ENCODE data around the gene TRAK1.

Gene TRAK1

GRCh38 chr3:42184651-42185443 is 93.7 kb downstream of the TRAK1 start:
- H3K27me3 ChIP-seq (ENCODE audit: insufficient read depth, low read depth, severe bottlenecking) = no peaks in the 10 kb centered on the region
- no peak for TF ChIP-seq CTCF (IDR thresholded peaks at IDR 0.05; ENCODE audit: low read depth, low read length)
- no peak overlapping the region for H3K27ac ChIP-seq
- peaks cover 31% of the 10 kb centered on the region for H3K36me3 ChIP-seq
- no peak overlapping the region for H3K4me3 ChIP-seq (ENCODE audit: low read depth, low read length)
- H3K9me3 ChIP-seq (ENCODE audit: severe bottlenecking) = no peaks in the 10 kb centered on the region
- DNase-seq = no peak

- Histone ChIP-seq H3K36me3 (peaks cover 44% of the 10 kb centered on the region), H3K9me3 (ENCODE audit: severe bottlenecking) (no peaks in the 10 kb centered on the region), H3K27me3 (ENCODE audit: insufficient read depth, low read depth, severe bottlenecking) (no peaks in the 10 kb centered on the region), H3K27ac (no peak overlapping the region), H3K4me3 (ENCODE audit: low read depth, low read length) (no peak overlapping the region)
- TF ChIP-seq CTCF (IDR thresholded peaks at IDR 0.05; ENCODE audit: low read depth, low read length) = no peak
- DNase-seq = no peak
These were observed 96.8 kb downstream of the TRAK1 start for GRCh38 chr3:42187936-42188335.

- DNase-seq = no peak
- Histone ChIP-seq H3K9me3 (ENCODE audit: severe bottlenecking) (no peaks in the 10 kb centered on the region), H3K27ac (no peak overlapping the region), H3K4me3 (ENCODE audit: low read depth, low read length) (no peak overlapping the region), H3K27me3 (ENCODE audit: insufficient read depth, low read depth, severe bottlenecking) (no peaks in the 10 kb centered on the region), H3K36me3 (peaks cover 48% of the 10 kb centered on the region)
- no peak for TF ChIP-seq CTCF (IDR thresholded peaks at IDR 0.05; ENCODE audit: low read depth, low read length)
These were observed 97.2 kb downstream of the TRAK1 start for GRCh38 chr3:42188376-42188775.

GRCh38 chr3:42189001-42189460 is 97.9 kb downstream of the TRAK1 start:
- Histone ChIP-seq H3K27ac (no peak overlapping the region), H3K4me3 (ENCODE audit: low read depth, low read length) (no peak overlapping the region), H3K36me3 (peaks cover 53% of the 10 kb centered on the region), H3K9me3 (ENCODE audit: severe bottlenecking) (no peaks in the 10 kb centered on the region), H3K27me3 (ENCODE audit: insufficient read depth, low read depth, severe bottlenecking) (no peaks in the 10 kb centered on the region)
- TF ChIP-seq CTCF (IDR thresholded peaks at IDR 0.05; ENCODE audit: low read depth, low read length) = no peak
- DNase-seq = no peak

- Histone ChIP-seq H3K36me3 (peaks cover 53% of the 10 kb centered on the region), H3K4me3 (ENCODE audit: low read depth, low read length) (no peak overlapping the region), H3K27ac (no peak overlapping the region), H3K9me3 (ENCODE audit: severe bottlenecking) (no peaks in the 10 kb centered on the region), H3K27me3 (ENCODE audit: insufficient read depth, low read depth, severe bottlenecking) (no peaks in the 10 kb centered on the region)
- no peak for DNase-seq
- no peak for TF ChIP-seq CTCF (IDR thresholded peaks at IDR 0.05; ENCODE audit: low read depth, low read length)
These were observed 98.6 kb downstream of the TRAK1 start for GRCh38 chr3:42189736-42190135.
